Fibroblast of the conjunctiva (primary cell): ENCODE measurements around the gene STIM2.
"Not testable (repeated sequence)": the region's sequence is repeated elsewhere in the genome, so short reads cannot be mapped to it uniquely, and the experiment has no call there.

Source experiments
- DNase-seq: peaks from one replicate; pipeline ENCODE4 v3.0.0-alpha.2; 2010; ENCODE audit warnings: low read depth

STIM2 gene

DNA sequence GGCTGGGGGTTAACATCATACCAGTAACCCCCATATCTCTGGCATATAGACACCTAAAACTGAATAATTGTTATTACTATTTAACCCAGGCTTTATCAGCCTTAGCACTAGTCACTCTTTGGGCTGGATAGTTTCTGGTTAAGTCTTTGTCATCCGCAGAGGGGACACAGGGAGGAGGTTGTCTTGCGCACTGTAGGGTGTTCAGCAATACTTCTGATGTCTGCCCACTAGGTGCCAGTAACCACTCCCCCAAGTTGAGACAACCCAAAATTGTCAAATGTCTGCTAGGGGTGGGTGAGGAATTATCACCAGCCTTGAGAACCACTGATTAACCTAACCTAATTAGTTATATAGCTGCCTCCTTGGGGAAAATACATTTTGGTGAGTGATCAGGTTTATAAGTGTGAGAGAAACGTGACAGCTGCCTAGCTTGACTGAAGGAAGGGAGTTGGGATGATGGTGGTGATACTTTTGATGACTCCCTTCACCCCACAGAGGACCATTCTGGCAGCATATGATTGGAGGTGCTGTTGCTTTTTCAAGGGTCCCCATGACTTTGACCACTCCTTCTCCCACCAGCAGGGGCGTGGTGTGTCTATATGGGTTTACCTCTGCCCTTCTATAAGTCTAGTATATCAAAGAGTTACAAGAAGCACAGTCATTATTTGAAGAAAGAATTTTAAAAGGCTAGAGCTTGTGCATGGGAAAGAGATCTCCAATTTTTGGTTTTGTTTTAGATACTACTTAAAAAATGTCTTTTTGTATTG lies 140.9 kb downstream of the STIM2 start:
- no peak for DNase-seq

DNA sequence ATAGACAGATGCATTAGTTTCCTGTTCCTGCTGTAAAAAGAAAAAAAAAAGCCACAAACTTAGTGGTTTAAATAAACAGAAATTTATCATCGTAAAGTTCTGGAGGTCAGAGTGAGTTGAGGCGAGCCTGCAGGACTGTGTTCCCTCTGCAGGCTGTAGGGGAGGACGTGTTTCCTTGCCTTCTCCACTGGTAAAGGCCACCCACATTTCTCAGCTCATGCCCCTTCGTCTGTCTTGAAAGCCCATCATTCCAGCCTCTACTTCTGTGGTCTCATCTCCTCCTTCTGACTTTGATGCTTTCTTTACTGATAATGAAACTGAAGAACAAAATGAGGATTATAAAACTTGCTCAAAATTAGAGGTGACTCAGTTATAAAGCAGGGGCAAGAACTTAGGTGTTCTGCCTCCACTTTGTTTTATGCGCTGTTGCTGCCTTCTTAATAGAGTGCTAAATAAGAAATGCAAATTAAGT lies 143.0 kb downstream of the STIM2 start:
- no peak for DNase-seq

DNA sequence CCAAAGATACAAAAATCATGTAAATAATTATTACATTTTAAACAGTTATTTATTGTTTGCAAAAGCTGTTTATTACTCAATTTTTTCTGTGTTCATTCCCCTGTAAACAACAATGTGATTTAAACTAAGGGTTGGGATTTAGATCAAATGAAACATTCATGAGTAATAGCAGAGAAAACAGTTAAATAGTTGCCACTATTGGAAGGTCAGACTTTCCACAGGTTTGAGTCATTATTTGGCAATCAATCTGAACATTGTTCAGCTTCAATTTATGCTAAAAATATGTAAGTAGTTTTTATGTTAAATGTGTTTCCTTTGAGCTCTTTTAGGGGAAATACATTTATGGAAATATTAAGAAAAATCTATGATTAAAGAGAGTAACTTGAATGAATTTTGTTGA lies 144.9 kb downstream of the STIM2 start:
- peak; percentile 62 for DNase-seq

DNA sequence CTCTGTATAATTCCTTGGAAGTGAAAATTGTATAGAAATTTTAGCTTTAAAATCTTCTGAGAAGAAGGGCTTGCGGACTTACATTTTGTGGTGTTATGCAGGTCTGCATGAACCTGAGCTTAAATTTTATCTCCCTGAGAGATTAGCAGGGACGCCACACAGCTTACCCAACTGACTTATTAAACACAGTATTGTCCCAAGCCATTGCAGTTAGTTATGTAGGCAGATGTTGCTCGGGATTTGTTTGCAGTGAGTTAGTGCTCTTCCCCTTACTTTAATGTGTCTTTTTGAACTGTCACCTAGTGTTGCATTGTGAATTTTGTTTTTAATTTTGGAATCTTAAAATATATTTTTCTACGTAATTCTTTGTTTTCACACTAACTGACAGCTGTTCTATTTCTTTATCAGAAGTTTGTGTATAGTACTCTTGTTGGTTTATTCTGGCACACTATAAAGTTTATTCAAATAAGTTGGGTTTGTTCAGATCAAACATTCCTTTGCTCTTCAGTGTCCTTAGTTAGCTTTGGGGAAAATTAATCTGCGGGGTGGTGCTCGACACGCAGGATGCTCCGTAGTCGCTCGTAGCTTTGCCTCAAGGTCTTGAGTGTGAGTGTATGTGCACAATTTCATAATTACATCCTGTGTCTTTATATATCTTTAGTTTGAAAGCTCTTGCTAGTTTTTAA lies 145.4 kb downstream of the STIM2 start:
- no peak for DNase-seq

DNA sequence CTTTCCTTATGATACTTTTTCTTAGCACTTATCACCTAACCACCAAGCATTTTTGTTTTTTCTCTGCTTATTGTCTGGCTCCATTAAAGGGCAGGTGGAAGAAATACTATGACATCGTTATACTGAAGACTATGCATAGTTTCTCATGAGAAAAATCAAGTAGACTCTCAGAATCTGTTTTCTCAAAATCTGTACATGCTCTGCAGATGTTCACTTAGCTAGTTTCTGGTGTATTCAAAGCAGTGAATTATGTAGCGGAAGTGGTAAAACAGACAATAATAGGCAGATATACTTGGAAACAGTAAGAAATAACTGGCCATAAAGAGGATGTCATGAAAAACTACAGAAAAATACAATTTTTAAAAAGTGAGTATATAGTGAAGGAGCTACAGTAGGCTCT lies 146.0 kb downstream of the STIM2 start:
- no peak for DNase-seq

DNA sequence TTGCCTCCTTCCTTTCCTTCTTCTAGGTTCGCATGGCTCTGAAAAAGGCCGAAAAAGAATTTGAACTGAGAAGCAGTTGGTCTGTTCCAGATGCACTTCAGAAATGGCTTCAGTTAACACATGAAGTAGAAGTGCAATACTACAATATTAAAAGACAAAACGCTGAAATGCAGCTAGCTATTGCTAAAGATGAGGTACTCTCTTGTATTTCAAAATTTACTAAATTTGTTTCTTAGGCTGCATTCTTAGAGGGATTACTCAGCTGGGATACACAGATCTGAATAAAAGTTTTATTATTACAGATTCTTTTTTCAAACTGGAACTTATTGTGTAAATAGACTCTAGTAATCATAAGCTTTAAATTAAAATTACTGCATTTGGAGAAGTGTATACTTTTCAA lies 146.9 kb downstream of the STIM2 start:
- no peak for DNase-seq

DNA sequence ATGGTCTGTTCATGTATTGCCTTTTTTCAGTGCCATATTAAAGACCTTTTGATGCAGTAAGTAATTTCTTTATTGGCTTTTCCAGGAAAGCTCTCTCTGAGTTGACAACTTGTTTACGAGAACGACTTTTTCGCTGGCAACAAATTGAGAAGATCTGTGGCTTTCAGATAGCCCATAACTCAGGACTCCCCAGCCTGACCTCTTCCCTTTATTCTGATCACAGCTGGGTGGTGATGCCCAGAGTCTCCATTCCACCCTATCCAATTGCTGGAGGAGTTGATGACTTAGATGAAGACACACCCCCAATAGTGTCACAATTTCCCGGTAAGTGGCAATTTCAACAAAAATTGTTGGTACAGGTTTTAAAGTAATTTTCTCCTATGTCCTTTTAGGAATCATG lies 148.0 kb downstream of the STIM2 start:
- DNase-seq: no peak

DNA sequence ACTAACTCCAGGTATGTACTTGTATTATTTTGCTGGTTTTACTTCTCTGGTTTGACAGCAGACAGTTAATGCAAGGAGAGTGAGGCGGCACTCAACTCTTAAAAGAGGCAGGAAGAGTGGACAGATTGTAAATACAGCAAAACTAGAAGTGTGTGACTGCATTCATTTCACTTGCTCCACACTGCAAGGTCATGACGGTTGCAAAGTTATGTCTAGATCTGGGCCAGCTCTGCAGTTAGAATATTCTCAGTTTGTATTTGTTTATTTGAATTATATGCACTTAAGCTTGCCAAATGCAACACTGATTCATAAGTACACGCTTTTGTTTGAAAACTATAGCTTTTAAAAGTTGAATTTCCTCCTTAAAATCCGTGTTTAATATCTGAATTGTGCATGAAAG lies 148.9 kb downstream of the STIM2 start:
- peak; percentile 55 for DNase-seq

DNA sequence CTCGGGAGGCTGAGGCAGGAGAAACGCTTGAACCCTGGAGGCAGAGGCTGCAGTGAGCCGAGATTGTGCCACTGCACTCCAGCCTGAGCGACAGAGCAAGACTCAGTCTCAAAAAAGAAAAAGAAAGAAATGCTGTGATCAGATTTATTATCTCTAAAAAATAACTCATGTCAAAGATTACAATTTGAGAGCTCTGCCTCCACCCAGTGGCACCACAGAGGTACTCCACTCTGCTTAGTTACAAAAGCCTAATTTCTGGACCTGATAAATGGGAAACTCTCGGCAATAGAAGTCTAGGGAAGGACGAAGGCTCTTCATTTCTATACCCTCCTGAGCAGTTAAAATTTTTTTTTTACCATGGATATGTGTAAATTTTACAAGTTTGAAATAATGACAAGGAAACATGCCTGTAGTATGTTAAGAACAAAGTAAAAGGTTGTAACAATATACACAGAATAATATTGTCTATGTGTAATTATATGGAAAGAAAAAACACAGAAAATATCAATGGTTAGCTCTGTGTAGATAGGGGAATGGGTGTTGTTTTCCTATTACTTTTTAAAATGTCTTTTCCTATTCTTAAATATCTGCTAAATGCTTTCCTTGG lies 149.8 kb downstream of the STIM2 start:
- DNase-seq: peak; percentile 65

DNA sequence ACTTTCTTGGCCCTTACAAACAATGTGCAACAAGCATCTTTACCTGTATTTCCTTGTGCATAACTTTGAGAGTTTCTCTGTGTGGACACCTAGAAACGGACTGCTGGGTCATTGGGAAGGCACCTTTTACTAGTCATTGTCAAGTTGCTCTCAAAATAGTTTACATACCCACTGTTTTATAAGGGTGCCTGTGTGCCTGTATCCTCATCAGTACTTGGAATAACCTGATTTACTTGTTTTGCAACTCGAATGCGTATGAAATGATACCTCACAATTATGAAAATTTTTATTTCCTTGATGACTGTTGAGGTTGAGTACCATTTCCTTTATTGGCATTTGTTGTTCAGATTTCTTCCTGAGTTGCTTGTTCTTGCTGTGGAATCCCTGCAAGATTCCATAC lies 150.8 kb downstream of the STIM2 start:
- DNase-seq: no peak

DNA sequence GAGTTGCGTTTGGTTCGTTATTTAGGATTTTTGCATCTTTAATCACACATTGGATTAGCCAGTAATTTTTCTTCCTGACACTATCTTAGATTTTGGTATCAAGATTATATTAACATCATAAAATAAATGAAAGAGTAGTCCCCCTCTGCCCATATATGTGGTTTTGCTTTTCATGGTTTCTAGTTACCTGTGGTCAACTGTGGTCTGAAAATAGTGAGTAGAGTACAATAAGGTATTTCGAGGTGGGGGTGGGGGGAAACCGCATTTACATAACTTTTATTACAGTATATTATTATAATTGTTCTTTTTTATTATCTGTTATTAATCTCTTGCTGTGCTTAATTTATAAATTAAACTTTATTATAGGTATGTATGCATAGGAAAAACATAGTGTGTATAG lies 152.4 kb downstream of the STIM2 start:
- DNase-seq: no peak

DNA sequence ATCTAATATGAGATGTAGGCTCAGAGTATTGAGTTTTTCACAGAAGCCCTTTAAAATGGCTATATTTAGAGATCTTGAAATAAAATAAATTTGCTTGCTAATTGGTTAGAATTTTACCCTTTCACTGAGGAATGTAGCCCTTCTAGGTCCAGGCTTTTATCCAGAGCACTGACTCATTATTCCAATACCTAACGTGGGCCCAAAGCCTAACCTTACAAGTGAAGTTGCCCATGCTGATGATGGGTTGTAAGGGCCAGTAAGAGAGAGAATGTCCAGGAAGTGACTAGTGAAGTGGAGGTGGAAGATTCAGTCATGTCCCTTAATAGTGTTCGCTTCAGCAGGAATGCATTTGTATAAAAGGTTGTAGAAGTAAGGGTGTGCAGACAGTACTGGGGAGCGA lies 155.9 kb downstream of the STIM2 start:
- DNase-seq: no peak

DNA sequence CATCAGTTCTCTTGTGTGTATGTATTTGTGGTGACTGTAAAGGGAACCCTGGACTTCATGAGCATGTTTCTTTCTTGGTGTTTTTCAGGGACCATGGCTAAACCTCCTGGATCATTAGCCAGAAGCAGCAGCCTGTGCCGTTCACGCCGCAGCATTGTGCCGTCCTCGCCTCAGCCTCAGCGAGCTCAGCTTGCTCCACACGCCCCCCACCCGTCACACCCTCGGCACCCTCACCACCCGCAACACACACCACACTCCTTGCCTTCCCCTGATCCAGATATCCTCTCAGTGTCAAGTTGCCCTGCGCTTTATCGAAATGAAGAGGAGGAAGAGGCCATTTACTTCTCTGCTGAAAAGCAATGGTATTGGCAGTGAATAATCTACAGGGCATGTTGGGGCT lies 157.0 kb downstream of the STIM2 start:
- no peak for DNase-seq

DNA sequence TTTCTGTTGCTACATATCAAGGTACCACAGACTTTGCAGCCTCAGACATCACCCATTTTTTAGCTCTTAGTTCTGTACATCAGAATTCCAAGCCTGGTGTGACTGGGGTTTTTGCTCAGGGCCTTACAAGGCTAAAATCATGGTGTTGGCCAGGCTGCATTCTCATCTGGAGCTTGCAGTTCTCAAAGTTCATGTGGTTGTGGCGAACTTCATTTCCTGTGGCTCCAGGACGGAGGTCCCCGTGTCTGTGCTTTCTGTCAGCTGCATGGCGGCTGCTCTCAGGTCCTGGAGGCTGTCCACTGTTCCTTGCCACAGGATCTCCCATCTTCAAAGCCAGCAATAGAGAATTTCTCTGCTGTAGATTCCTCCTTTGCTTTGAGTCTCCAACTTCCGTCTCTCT lies 157.4 kb downstream of the STIM2 start:
- DNase-seq: no peak

DNA sequence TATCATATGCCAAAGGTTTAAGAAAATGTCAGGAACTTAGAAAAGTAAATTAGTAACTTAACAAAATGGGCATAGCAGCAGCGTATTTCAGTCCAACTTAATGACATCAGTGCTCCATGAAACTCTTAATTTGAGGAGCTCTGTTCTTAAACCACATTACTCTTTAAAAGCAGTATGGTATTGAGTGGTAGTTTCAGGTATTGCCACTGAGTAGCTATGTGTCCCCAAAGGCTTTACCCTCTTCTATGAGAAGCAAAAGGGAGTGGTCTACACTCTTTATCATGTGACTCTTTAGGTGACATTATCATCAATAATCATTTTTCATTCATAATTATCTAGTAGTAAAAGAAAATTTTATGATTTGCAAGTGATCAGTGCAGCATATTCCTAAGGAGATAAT lies 158.3 kb downstream of the STIM2 start:
- no peak for DNase-seq

DNA sequence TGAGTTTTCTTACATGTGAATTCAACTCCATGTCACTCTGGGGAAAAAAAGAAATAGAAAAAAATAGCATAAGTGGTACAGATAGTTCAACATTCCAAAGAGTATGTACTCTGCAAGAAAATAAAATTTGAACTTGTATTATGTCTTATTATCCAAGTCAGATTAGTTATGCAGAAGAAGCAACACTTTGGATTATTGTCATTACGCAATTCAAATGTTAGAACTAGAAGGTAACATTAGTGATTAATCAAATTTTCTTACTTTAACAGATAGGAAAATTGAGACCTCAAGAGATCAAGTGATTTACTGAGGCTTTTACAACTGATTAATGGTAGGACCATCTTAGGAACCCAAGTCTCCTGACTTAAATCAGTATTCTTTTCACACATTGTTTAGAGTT lies 159.1 kb downstream of the STIM2 start:
- no peak for DNase-seq

DNA sequence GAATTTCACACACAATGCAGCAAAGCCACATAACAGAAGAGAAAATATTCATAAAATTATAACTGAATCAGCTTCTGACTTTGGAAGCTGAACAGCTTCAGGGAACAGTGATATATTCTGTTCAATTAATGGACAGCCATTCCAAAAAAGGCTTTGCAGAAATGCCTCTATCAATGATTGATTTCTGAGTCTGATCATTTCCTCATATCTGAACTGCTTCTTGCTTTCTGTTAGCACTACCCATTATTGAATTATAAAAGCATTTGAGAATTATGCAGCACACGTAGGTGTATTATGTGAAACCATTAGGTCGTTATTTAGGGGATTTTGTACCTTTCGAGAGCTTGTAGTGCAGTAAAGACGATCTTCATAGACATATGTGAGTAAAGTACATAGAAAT lies 159.6 kb downstream of the STIM2 start:
- DNase-seq: no peak

DNA sequence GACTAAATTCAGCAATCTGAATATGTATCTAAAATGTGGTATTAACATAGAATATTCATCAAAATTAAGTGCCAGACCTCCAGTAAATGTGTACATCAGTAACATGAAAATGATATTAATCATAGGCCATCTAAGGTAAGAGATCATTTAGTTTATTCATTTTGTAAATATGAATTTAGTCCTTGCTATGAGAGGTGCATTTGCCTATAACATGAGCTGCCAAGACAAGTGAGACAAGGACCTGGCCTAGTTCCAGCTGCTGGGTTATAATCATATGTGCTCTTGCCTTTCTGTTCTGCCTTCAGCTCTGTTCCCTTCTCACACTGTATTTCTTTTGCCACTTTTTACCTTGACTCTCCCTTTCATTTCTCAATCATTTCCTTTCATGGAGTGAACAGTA lies 160.0 kb downstream of the STIM2 start:
- DNase-seq: no peak

DNA sequence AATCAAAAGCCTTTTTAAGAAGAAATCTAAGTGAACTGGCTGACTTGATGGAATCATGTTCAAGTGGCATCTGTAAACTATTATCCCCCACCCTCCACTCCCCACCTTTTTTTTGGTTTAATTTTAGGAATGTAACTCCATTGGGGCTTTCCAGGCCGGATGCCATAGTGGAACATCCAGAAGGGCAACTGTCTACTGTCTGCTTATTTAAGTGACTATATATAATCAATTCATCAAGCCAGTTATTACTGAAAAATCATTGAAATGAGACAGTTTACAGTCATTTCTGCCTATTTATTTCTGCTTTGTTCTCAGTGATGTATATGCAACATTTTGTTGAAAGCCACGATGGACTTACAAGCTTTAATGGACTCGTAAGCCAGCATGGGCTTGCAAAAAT lies 162.3 kb downstream of the STIM2 start:
- DNase-seq: no peak

DNA sequence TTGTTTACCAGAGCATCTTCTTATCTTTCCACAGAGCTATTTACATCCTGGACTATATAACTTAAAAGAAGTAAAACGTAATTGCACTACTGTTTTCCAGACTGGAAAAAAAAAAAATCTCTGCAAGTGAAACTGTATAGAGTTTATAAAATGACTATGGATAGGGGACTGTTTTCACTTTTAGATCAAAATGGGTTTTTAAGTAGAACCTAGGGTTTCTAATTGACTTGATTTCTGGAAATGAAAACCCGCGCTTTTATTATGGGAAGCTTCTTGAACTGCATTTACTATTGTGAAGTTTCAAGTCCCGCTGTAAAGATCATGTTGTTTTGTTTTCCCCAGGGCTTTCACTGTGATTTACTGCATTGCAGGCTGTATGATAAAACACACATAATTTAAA lies 162.7 kb downstream of the STIM2 start:
- no peak for DNase-seq

DNA sequence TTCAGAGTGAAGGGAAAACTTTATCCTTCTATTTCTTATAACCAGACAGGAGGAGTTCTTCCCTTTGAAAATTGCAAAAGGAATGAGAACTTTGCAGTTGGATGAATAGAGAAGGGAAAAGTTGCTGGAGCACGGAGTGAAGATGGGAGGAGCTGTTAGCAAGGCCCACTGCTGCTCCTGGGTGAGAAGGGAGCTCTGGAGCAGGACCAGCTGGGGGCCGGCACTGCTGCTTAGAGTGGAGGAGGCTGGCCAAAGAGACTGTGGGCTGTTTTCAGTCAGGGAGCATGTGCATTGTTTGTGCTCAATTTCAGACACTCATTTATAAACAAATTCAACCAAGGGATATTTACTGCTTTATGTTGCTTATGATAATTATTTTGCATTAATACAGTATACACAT lies 164.2 kb downstream of the STIM2 start:
- DNase-seq: no peak

DNA sequence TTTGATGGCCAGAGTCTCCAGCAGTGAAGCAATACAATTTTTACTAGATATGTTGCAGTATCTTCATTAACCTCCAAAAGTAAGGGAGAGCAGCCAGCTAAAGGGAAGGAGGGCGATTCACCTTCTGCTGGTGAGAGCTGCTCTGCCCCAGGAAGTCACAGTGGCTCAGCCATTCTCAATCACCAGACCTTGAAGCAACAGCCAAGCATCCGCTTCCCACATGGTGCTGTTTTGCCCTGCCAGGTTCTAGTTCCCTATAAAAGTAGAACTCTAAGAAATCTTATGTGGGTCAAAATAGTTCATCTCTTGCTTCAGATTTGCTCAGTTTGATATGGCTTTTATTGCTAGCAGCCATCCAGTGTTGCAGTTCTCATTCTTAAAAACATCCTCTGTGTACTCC lies 166.8 kb downstream of the STIM2 start:
- DNase-seq: no peak

DNA sequence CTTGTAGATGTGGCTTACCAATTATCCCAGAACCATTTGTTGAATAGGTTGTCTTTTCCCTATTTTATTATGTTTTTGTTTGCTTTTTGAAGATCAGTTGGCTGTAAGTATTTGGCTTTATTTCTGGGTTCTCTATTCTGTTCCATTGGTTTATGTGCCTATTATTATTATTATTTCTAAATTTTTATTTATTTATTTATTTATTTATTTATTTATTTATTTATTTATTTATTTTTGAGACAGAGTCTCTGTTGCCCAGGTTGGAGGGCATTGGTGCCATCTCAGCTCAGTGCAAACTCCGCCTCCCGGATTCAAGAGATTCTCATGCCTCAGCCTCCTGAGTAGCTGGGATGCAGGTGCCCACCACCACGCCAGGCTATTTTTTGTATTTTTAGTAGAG lies 174.5 kb downstream of the STIM2 start:
- DNase-seq: not testable (repeated sequence)
